Type B pancreatic cell (in vitro differentiated cells): ENCODE data around the gene POLR1A. TPM values are rescaled to one million over a fixed set of nuclear protein-coding genes. Genes with fewer than 3 reads are reported as not detected.
"Not testable (repeated sequence)": the region's sequence is repeated elsewhere in the genome, so short reads cannot be mapped to it uniquely, and the experiment has no call there.

Source experiments
- DNase-seq: peaks from one replicate; pipeline ENCODE4 v3.0.0; 2021; ENCODE audit warnings: mixed read lengths; ENCODE audit not compliant: unreplicated experiment; ENCODE audit errors: extremely low spot score
- H3K27ac Mint-ChIP-seq: 2 replicates; pipeline ENCODE4 v1.8.0; 2021; ENCODE audit warnings: mild to moderate bottlenecking, mixed read lengths
- H3K27me3 Mint-ChIP-seq: 2 replicates; pipeline ENCODE4 v1.8.0; 2021; ENCODE audit warnings: mixed read lengths
- H3K36me3 Mint-ChIP-seq: 2 replicates; pipeline ENCODE4 v1.8.0; 2021; ENCODE audit warnings: mixed read lengths
- H3K4me1 Mint-ChIP-seq: one replicate; pipeline ENCODE4 v1.8.0; 2021; ENCODE audit warnings: mixed read lengths; ENCODE audit not compliant: unreplicated experiment
- H3K4me3 Mint-ChIP-seq: 2 replicates; pipeline ENCODE4 v1.8.0; 2021; ENCODE audit warnings: mild to moderate bottlenecking, mixed read lengths
- H3K9me3 Mint-ChIP-seq: 2 replicates; pipeline ENCODE4 v1.8.0; 2021; ENCODE audit warnings: mixed read lengths
- CTCF ChIP-seq: fragments of 200-600 bp; sonication (generic); conservative IDR thresholded peaks from 2 replicates; pipeline ENCODE4 v1.5.0; 2021; ENCODE audit warnings: antibody characterized with exemption, mild to moderate bottlenecking
- total RNA-seq: library from RNA; stranded (reverse); gene quantifications from 2 replicates; pipeline ENCODE4 v1.2.1, GENCODE V29; 2021; ENCODE audit warnings: low replicate concordance

The POLR1A gene
- total RNA-seq, 1 donor from 2014 or later, result 57.6 TPM

- peaks cover 39% of the 10 kb centered on the region for H3K4me1 Mint-ChIP-seq
Observed at GRCh38 chr2:85996591-85996990, 109.1 kb downstream of the POLR1A start.

GRCh38 chr2:85995648-85996529 lies 109.8 kb downstream of the POLR1A start:
- peak overlapping the region; percentile 12 for H3K27ac Mint-ChIP-seq

More at GRCh38 chr2:85996591-85996990, 109.1 kb downstream of the POLR1A start:
- H3K27me3 Mint-ChIP-seq, result no peaks in the 10 kb centered on the region
- no peak for TF ChIP-seq CTCF
- DNase-seq, result no peak
- peak overlapping the region; percentile 12 for H3K27ac Mint-ChIP-seq
- peak overlapping the region; percentile 44 for H3K4me3 Mint-ChIP-seq
- peaks cover 5% of the 10 kb centered on the region for H3K9me3 Mint-ChIP-seq
- no peaks in the 10 kb centered on the region for H3K36me3 Mint-ChIP-seq

GRCh38 chr2:85994897-85995647 lies 110.6 kb downstream of the POLR1A start:
- H3K4me3 Mint-ChIP-seq, result no peak overlapping the region
- peaks cover 2% of the 10 kb centered on the region for H3K9me3 Mint-ChIP-seq
- peaks cover 30% of the 10 kb centered on the region for H3K4me1 Mint-ChIP-seq
- DNase-seq, result no peak
- H3K27me3 Mint-ChIP-seq, result no peaks in the 10 kb centered on the region
- H3K27ac Mint-ChIP-seq, result no peak overlapping the region
- H3K36me3 Mint-ChIP-seq, result no peaks in the 10 kb centered on the region
- no peak for TF ChIP-seq CTCF

More at GRCh38 chr2:85995648-85996529, 109.8 kb downstream of the POLR1A start:
- DNase-seq, result no peak
- Mint-ChIP-seq H3K27me3 (no peaks in the 10 kb centered on the region), H3K4me1 (peaks cover 36% of the 10 kb centered on the region), H3K4me3 (no peak overlapping the region), H3K9me3 (peaks cover 5% of the 10 kb centered on the region), H3K36me3 (no peaks in the 10 kb centered on the region)
- TF ChIP-seq CTCF, result no peak

- no peaks in the 10 kb centered on the region for H3K36me3 Mint-ChIP-seq
Observed at GRCh38 chr2:85994421-85994777, 111.3 kb downstream of the POLR1A start.

GRCh38 chr2:85992611-85993010 lies 113.1 kb downstream of the POLR1A start:
- H3K4me1 Mint-ChIP-seq, result peaks cover 25% of the 10 kb centered on the region
- no peaks in the 10 kb centered on the region for H3K36me3 Mint-ChIP-seq
- no peaks in the 10 kb centered on the region for H3K27me3 Mint-ChIP-seq
- no peak for TF ChIP-seq CTCF
- no peak overlapping the region for H3K4me3 Mint-ChIP-seq
- DNase-seq, result no peak
- no peak overlapping the region for H3K27ac Mint-ChIP-seq
- no peaks in the 10 kb centered on the region for H3K9me3 Mint-ChIP-seq

More at GRCh38 chr2:85994421-85994777, 111.3 kb downstream of the POLR1A start:
- DNase-seq, result no peak
- no peaks in the 10 kb centered on the region for H3K27me3 Mint-ChIP-seq
- no peak overlapping the region for H3K27ac Mint-ChIP-seq
- H3K4me3 Mint-ChIP-seq, result no peak overlapping the region
- no peaks in the 10 kb centered on the region for H3K9me3 Mint-ChIP-seq
- no peak for TF ChIP-seq CTCF
- peaks cover 26% of the 10 kb centered on the region for H3K4me1 Mint-ChIP-seq

GRCh38 chr2:85992053-85992452 lies 113.6 kb downstream of the POLR1A start:
- not testable (repeated sequence) for DNase-seq, H3K36me3 Mint-ChIP-seq, H3K9me3 Mint-ChIP-seq, H3K27ac Mint-ChIP-seq, H3K4me3 Mint-ChIP-seq, H3K27me3 Mint-ChIP-seq
- H3K4me1 Mint-ChIP-seq, result peaks cover 20% of the 10 kb centered on the region
